HepG2 (cell line): ENCODE data around the gene TNFRSF25. TPM values are rescaled to one million over a fixed set of nuclear protein-coding genes. Genes with fewer than 3 reads are reported as not detected.

Source experiments
- AGO1 ChIP-seq: fragments of 200-400 bp; formaldehyde crosslinking; IDR thresholded peaks from 2 replicates; pipeline ENCODE4 v1.6.1; 2017; ENCODE audit warnings: mild to moderate bottlenecking, low read depth, low read length, moderate library complexity; ENCODE audit not compliant: poor library complexity, severe bottlenecking
- ARID5B ChIP-seq: IDR thresholded peaks from 2 replicates; pipeline ENCODE4 v1.4.0; 2020; ENCODE audit warnings: mild to moderate bottlenecking, missing genetic modification reagents
- BRD4 ChIP-seq: sonication (generic); formaldehyde crosslinking; IDR thresholded peaks from 2 replicates; pipeline ENCODE4 v1.4.0; 2020; ENCODE audit warnings: missing genetic modification reagents
- ETV6 ChIP-seq: sonication (generic); formaldehyde crosslinking; conservative IDR thresholded peaks from 2 replicates; pipeline ENCODE4 v1.4.0; 2020; ENCODE audit warnings: missing genetic modification reagents
- GATAD2A ChIP-seq: IDR thresholded peaks from 2 replicates; pipeline ENCODE4 v1.6.1; 2016
- HNRNPL ChIP-seq: fragments of 200-400 bp; formaldehyde crosslinking; IDR thresholded peaks from 2 replicates; pipeline ENCODE4 v1.6.1; 2017; ENCODE audit warnings: mild to moderate bottlenecking, low read depth, low read length
- KDM5B ChIP-seq: sonication (generic); formaldehyde crosslinking; IDR thresholded peaks from 2 replicates; pipeline ENCODE4 v1.4.0; 2020; ENCODE audit warnings: missing genetic modification reagents, mild to moderate bottlenecking, borderline replicate concordance
- MED1 ChIP-seq: sonication (generic); formaldehyde crosslinking; IDR thresholded peaks from 2 replicates; pipeline ENCODE4 v1.4.0; 2020; ENCODE audit warnings: missing genetic modification reagents
- MEIS1 ChIP-seq: sonication (generic); formaldehyde crosslinking; IDR thresholded peaks from 2 replicates; pipeline ENCODE4 v1.9.0; 2021; ENCODE audit warnings: mild to moderate bottlenecking, missing genetic modification reagents, moderate library complexity, borderline replicate concordance
- NFYB ChIP-seq: sonication (generic); formaldehyde crosslinking; IDR thresholded peaks from 2 replicates; pipeline ENCODE4 v1.4.0; 2020; ENCODE audit warnings: missing genetic modification reagents
- PAF1 ChIP-seq: IDR thresholded peaks from 2 replicates; pipeline ENCODE4 v1.6.1; 2016; ENCODE audit warnings: missing genetic modification reagents, missing compliant biosample characterization
- SAP130 ChIP-seq: IDR thresholded peaks from 2 replicates; pipeline ENCODE4 v1.6.1; 2016; ENCODE audit warnings: low read depth
- SRSF1 ChIP-seq: fragments of 200-400 bp; formaldehyde crosslinking; optimal IDR thresholded peaks from 2 replicates; pipeline ENCODE3; 2017; ENCODE audit warnings: mild to moderate bottlenecking, low read depth, low read length, moderate library complexity
- TCF7 ChIP-seq: sonication (generic); IDR thresholded peaks from 2 replicates; pipeline ENCODE4 v1.6.1; 2016; ENCODE audit warnings: antibody characterized with exemption, low read depth
- ZNF207 ChIP-seq: fragments of 450-650 bp; IDR thresholded peaks from 2 replicates; pipeline ENCODE4 v1.6.1; 2016; ENCODE audit warnings: antibody characterized with exemption, borderline replicate concordance
- ZNF430 ChIP-seq: sonication (generic); formaldehyde crosslinking; IDR thresholded peaks from 2 replicates; pipeline ENCODE4 v1.9.0; 2021; ENCODE audit warnings: mild to moderate bottlenecking, missing genetic modification reagents
- ZNF543 ChIP-seq: sonication (generic); formaldehyde crosslinking; IDR thresholded peaks from 2 replicates; pipeline ENCODE4 v1.4.0; 2020; ENCODE audit warnings: mild to moderate bottlenecking, missing genetic modification reagents
- ZNF552 ChIP-seq: sonication (generic); formaldehyde crosslinking; IDR thresholded peaks from 2 replicates; pipeline ENCODE4 v1.9.0; 2022; ENCODE audit warnings: missing genetic modification reagents, mild to moderate bottlenecking, borderline replicate concordance
- ZNF777 ChIP-seq: sonication (generic); formaldehyde crosslinking; IDR thresholded peaks from 2 replicates; pipeline ENCODE4 v1.4.0; 2020; ENCODE audit warnings: missing genetic modification reagents
- ZNF878 ChIP-seq: sonication (generic); formaldehyde crosslinking; IDR thresholded peaks from 2 replicates; pipeline ENCODE4 v1.8.1; 2023; ENCODE audit warnings: mild to moderate bottlenecking, missing genetic modification reagents, moderate library complexity
- ZSCAN31 ChIP-seq: sonication (generic); formaldehyde crosslinking; IDR thresholded peaks from 2 replicates; pipeline ENCODE4 v1.5.0; 2020; ENCODE audit warnings: low read depth, mild to moderate bottlenecking, missing genetic modification reagents
- polyA plus RNA-seq, 8 experiments: library from polyadenylated mRNA; depleted of rRNA in 3 of 8; stranded (reverse) in 7 of 8; unstranded in 1 of 8; fragments of >200 nt; fragmentation: Illumina TruSeq in 4 of 8; extraction: Trizol in 4 of 8; gene quantifications; 2 replicates each; pipeline versions ENCODE4 v1.2.1 to v1.2.3, GENCODE V29; 2011 to 2016; ENCODE audit warnings: low read depth in 4 of 8, missing spikeins in 1 of 8, mixed read lengths in 1 of 8; ENCODE audit not compliant: insufficient read depth in 1 of 8
- total RNA-seq, 5 experiments: library from RNA; depleted of rRNA; stranded (reverse); fragments of >200 nt; fragmentation: Illumina TruSeq; extraction: Trizol; gene quantifications; 2 replicates each; pipeline ENCODE4 v1.2.3, GENCODE V29; 2016; ENCODE audit warnings: low read depth in 1 of 5
- TF ChIP-seq, protein P1 (sequence below): sonication (generic); formaldehyde crosslinking; IDR thresholded peaks from 2 replicates; pipeline ENCODE4 v1.4.0; 2020; ENCODE audit warnings: missing genetic modification reagents
- TF ChIP-seq, protein P2 (sequence below): sonication (generic); formaldehyde crosslinking; IDR thresholded peaks from 2 replicates; pipeline ENCODE4 v1.4.0; 2020; ENCODE audit warnings: missing genetic modification reagents, low read depth, mild to moderate bottlenecking, borderline replicate concordance

Gene TNFRSF25
- total and polyA plus RNA-seq, 2 of the 13 experiments (the other 11 are each of a cell fraction or from before 2014, with no cell fraction given), result 1.4 to 1.5 TPM

DNA sequence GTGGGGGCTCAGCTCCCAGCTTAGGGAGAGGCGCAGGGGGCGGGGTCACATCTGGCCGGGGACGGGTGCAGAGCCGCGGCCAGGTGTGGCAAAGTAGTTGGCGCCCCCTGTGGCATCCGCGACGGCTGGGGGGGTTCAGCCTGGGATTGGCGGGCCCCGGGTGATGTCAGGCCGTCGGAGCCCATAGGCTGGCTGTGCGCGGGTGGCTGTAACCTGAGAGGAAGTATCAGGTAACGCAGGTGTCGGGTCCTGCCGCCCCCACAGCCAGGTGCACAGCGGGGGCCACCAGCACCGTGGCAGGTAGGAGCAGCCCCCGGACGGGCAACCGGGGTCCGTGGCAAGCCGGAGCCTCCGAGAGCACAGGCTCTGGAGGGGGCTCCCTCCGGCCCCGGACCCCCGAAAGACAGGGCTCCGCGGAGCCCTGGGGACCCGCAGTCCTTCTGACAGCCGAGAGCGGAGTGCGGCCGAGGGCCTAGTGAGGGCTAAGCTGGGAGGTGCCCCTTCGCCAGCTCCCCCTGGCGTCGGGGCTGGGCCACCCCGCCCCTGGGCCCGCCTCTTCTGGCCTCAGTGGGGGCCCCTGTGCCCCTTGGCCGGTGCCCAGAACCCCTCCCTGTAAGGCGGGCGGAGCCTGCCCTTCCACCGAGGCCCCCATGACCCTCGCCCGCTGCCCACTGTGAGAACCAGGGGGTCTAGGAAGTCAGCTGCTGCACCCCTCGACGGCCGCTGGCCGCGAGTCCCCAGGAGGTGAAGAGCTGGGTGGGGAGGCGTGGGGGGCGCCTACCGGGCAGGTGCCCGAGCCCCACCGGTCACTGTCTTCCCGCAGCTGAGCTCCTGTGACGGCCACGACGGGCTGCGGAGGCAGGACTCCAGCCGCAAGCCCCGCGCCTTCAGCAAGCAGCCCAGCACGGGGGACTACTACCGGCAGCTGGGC lies 17.9 kb downstream of the TNFRSF25 start (continued):
- TF ChIP-seq, protein P1, sequence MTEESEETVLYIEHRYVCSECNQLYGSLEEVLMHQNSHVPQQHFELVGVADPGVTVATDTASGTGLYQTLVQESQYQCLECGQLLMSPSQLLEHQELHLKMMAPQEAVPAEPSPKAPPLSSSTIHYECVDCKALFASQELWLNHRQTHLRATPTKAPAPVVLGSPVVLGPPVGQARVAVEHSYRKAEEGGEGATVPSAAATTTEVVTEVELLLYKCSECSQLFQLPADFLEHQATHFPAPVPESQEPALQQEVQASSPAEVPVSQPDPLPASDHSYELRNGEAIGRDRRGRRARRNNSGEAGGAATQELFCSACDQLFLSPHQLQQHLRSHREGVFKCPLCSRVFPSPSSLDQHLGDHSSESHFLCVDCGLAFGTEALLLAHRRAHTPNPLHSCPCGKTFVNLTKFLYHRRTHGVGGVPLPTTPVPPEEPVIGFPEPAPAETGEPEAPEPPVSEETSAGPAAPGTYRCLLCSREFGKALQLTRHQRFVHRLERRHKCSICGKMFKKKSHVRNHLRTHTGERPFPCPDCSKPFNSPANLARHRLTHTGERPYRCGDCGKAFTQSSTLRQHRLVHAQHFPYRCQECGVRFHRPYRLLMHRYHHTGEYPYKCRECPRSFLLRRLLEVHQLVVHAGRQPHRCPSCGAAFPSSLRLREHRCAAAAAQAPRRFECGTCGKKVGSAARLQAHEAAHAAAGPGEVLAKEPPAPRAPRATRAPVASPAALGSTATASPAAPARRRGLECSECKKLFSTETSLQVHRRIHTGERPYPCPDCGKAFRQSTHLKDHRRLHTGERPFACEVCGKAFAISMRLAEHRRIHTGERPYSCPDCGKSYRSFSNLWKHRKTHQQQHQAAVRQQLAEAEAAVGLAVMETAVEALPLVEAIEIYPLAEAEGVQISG (CRISPR knock-in tag), result peak; percentile 47; the same call in 1 of the 2 replicates
- peak; percentile 70 for TF ChIP-seq ZNF430
- TF ChIP-seq MEIS1, result 0 out of 2 replicates have a peak, but pooled peaks have one; percentile 54
- 0 out of 2 replicates have a peak, but pooled peaks have one; percentile 54 for TF ChIP-seq ZNF552 (CRISPR knock-in tag)
- TF ChIP-seq PAF1 (CRISPR knock-in tag), result no peak
- TF ChIP-seq GATAD2A (CRISPR knock-in tag), result peak; percentile 45; the same call in 1 of the 2 replicates
- peak; percentile 67 for TF ChIP-seq SAP130
- peak; percentile 72 for TF ChIP-seq NFYB (CRISPR knock-in tag)
- TF ChIP-seq KDM5B (CRISPR knock-in tag), result peak; percentile 74
- TF ChIP-seq ARID5B (CRISPR knock-in tag), result peak; percentile 77; the same call in 1 of the 2 replicates
- TF ChIP-seq BRD4 (CRISPR knock-in tag), result 0 out of 2 replicates have a peak, but pooled peaks have one; percentile 27
- TF ChIP-seq SRSF1, result no peak
- TF ChIP-seq ZSCAN31 (CRISPR knock-in tag), result 0 out of 2 replicates have a peak, but pooled peaks have one; percentile 17
- no peak for TF ChIP-seq TCF7
- TF ChIP-seq ZNF878, result peak; percentile 54
- TF ChIP-seq ZNF777 (CRISPR knock-in tag), result peak; percentile 94
- TF ChIP-seq MED1 (CRISPR knock-in tag), result peak; percentile 82
- no peak for TF ChIP-seq ZNF207
- peak; percentile 72 for TF ChIP-seq AGO1
- peak; percentile 63 for TF ChIP-seq ZNF543 (CRISPR knock-in tag)
- 0 out of 2 replicates have a peak, but pooled peaks have one; percentile 24 for TF ChIP-seq ETV6 (CRISPR knock-in tag)
- TF ChIP-seq, protein P2, sequence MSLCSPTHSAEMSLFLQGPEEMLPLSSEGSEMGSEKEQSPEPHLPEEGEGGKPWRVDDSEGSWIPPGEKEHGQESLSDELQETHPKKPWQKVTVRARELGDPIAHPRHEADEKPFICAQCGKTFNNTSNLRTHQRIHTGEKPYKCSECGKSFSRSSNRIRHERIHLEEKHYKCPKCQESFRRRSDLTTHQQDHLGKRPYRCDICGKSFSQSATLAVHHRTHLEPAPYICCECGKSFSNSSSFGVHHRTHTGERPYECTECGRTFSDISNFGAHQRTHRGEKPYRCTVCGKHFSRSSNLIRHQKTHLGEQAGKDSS (CRISPR knock-in tag), result peak; percentile 18
- TF ChIP-seq HNRNPL, result peak; percentile 99
